ENCODE data around the gene DET1. TPM values are rescaled to one million over a fixed set of nuclear protein-coding genes. Genes with fewer than 3 reads are reported as not detected.

DET1 gene
- total and polyA plus RNA-seq, 3 experiments from 2014 or later: 1.4 to 2.8 (median 1.8) TPM

- H3K27me3 ChIP-seq (ENCODE audit: insufficient read depth, low read length, poor library complexity, severe bottlenecking): no peaks in the 10 kb centered on the region
- Mint-ChIP-seq H3K27me3 (no peaks in the 10 kb centered on the region), H3K9me3 (no peaks in the 10 kb centered on the region), H3K27ac (peak overlapping the region in 1 of 8 donors; percentile 38), H3K36me3 (peaks cover 5 to 46% (median 24%) of the 10 kb centered on the region in 3 donors), H3K4me3 (peak overlapping the region in 1 of 7 donors; percentile 65), H3K4me1 (no peaks in the 10 kb centered on the region)
- H3K9me3 ChIP-seq (ENCODE audit: low read length): no peaks in the 10 kb centered on the region
- no peaks in the 10 kb centered on the region for H3K4me1 ChIP-seq (ENCODE audit: insufficient read depth, low read length)
- no peak overlapping the region for H3K27ac ChIP-seq (ENCODE audit: low read depth, low read length)
- ChIA-PET POLR2A (no interaction called here), CTCF (no interaction called here)
- no peak for DNase-seq
- H3K4me3 ChIP-seq (ENCODE audit: low read length): no peak overlapping the region
- H3K36me3 ChIP-seq (ENCODE audit: insufficient read depth, low read length): peaks cover 5% of the 10 kb centered on the region
These were observed 42.0 kb downstream of the DET1 start for GRCh38 chr15:88504445-88504844.

DNA sequence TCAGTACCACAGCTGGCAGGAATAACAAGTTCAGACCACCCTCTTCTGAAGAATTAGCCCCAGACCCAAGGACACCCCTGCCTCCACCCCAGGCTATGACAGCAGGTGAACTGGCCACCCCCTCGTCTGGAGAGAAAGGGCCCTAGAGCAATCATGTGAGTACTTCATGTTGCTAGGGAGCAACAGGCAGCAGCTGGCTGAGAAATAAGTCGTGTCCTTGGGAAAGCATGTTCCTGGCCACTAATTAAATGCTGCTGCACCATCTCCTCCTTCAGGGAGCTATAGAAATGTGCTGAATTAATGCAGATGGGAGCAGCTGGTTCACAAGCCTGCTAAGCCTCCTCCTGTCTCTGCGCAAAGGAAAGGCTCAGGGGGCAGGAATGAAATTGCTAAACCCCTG, 47.5 kb downstream of the DET1 start:
- H3K4me1 ChIP-seq (ENCODE audit: insufficient read depth, low read length): no peaks in the 10 kb centered on the region
- no peak for DNase-seq
- POLR2A ChIA-PET: interaction anchor here (1.3 kb wide), 1 partner anchor 10 kb away, joined by 3 read pairs; no protein-coding TSS in a partner anchor

DNA sequence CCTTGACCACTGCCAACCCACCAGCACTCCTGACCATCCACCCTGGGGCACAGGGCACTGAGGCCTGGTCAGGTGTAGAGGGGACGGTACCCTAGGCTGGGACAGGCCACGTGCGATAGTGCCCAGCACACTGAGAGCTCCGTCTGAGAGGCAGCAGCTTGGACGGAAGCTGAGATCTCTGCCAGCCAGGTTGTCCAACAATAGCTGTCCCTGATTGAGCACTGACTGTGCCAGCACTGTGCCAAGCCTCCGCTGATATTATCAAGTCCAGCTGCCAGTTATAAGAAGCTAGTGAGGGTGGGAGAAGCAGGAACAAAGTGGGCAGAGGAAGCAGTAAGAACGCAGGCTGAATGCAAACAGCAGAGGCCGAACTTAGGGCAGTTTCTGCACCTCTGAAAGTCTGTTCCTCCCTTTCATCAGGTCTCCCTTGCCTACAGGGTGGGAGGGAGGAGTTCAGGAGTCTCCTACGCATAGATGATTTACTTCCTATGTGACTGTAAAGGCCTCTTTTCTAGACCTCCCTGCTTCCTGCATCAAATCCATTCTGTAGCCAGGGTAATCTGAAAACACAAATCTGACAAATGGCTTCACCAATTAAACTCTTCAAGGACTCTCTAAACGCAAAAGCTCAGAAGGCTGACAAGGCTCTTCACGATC, 49.2 kb downstream of the DET1 start:
- H3K27me3 ChIP-seq (ENCODE audit: insufficient read depth, low read length, poor library complexity, severe bottlenecking): no peaks in the 10 kb centered on the region
- H3K27ac ChIP-seq (ENCODE audit: low read depth, low read length): no peak overlapping the region
- Mint-ChIP-seq H3K27me3 (no peaks in the 10 kb centered on the region), H3K4me1 (no peaks in the 10 kb centered on the region), H3K4me3 (no peak overlapping the region), H3K36me3 (peaks cover 0 to 11% (median 7%) of the 10 kb centered on the region in 3 donors), H3K27ac (peak overlapping the region in 1 of 8 donors; percentile 85), H3K9me3 (no peaks in the 10 kb centered on the region)
- CTCF ChIA-PET: no interaction called here
- no peaks in the 10 kb centered on the region for H3K36me3 ChIP-seq (ENCODE audit: insufficient read depth, low read length)
- DNase-seq: no peak
- H3K4me3 ChIP-seq (ENCODE audit: low read length): no peak overlapping the region
- no peaks in the 10 kb centered on the region for H3K4me1 ChIP-seq (ENCODE audit: insufficient read depth, low read length)
- POLR2A ChIA-PET: no interaction called here
- no peaks in the 10 kb centered on the region for H3K9me3 ChIP-seq (ENCODE audit: low read length)

More for the DNA sequence above, 47.5 kb downstream of the DET1 start:
- H3K27ac ChIP-seq (ENCODE audit: low read depth, low read length): no peak overlapping the region
- H3K27ac Mint-ChIP-seq: no peak overlapping the region
- no peaks in the 10 kb centered on the region for H3K4me1 Mint-ChIP-seq
- H3K27me3 ChIP-seq (ENCODE audit: insufficient read depth, low read length, poor library complexity, severe bottlenecking): no peaks in the 10 kb centered on the region
- no peaks in the 10 kb centered on the region for H3K9me3 ChIP-seq (ENCODE audit: low read length)
- H3K36me3 Mint-ChIP-seq: peaks cover 0 to 17% (median 9%) of the 10 kb centered on the region in 3 donors
- H3K27me3 Mint-ChIP-seq: no peaks in the 10 kb centered on the region
- no peak overlapping the region for H3K4me3 ChIP-seq (ENCODE audit: low read length)
- no peak overlapping the region for H3K4me3 Mint-ChIP-seq
- no peaks in the 10 kb centered on the region for H3K9me3 Mint-ChIP-seq
- CTCF ChIA-PET: no interaction called here
- no peaks in the 10 kb centered on the region for H3K36me3 ChIP-seq (ENCODE audit: insufficient read depth, low read length)

DNA sequence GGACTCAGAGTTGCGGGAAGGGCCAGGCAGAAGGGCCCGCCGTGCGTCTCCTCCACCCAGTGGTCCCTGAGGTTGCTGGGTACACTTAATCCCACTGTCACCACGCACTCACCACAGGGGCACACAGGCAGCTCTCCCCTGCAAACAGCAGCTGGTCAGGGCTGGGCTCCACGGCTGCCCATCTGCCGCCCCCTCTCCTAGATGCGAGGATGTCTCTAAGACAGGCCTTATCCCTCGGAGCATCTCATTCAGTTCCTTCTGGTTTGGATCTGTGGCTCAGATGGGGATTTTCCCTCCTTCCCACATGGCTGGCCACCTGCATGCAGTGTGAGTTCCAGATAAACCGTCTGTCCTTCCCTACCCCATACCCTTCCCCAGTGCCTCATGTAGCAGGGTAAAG, 52.6 kb downstream of the DET1 start:
- ChIA-PET POLR2A (interaction anchor here (0.7 kb wide), 1 partner anchor 227 kb away, joined by 5 read pairs; no protein-coding TSS in a partner anchor), CTCF (no interaction called here)
- DNase-seq: no peak
- Mint-ChIP-seq H3K27ac (no peak overlapping the region), H3K36me3 (peaks cover 0 to 10% (median 6%) of the 10 kb centered on the region in 3 donors), H3K9me3 (no peaks in the 10 kb centered on the region), H3K27me3 (peaks cover 0 to 1% of the 10 kb centered on the region in 2 donors), H3K4me3 (no peak overlapping the region), H3K4me1 (no peaks in the 10 kb centered on the region)
- no peaks in the 10 kb centered on the region for H3K36me3 ChIP-seq (ENCODE audit: insufficient read depth, low read length)
- H3K27ac ChIP-seq (ENCODE audit: low read depth, low read length): no peak overlapping the region
- H3K9me3 ChIP-seq (ENCODE audit: low read length): no peaks in the 10 kb centered on the region
- no peak overlapping the region for H3K4me3 ChIP-seq (ENCODE audit: low read length)
- no peaks in the 10 kb centered on the region for H3K4me1 ChIP-seq (ENCODE audit: insufficient read depth, low read length)
- H3K27me3 ChIP-seq (ENCODE audit: insufficient read depth, low read length, poor library complexity, severe bottlenecking): no peaks in the 10 kb centered on the region

DNA sequence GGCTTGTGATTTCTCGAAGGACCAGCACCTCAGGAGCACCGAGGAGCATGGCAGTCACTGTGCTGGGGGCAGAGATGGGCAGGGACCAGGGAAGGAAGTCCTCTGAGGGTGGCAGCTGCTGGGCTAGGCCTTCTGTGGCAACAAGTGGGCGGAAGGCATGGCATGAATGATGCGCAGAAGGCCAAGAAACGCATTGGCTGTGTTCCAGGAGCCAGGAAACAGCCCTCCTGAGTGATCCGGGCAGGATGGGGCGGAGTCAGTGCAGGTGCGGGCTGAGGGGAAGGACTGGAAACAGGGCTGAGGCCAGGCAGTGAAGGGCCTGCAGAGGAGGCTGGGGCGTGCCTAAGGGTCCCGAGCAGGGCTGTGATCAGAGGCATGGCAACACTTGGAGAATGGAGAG, 55.3 kb downstream of the DET1 start:
- Mint-ChIP-seq H3K4me3 (no peak overlapping the region), H3K27me3 (peaks cover 0 to 1% of the 10 kb centered on the region in 2 donors), H3K4me1 (no peaks in the 10 kb centered on the region), H3K27ac (peak overlapping the region in 1 of 8 donors; percentile 54), H3K9me3 (no peaks in the 10 kb centered on the region), H3K36me3 (peaks cover 0 to 4% (median 3%) of the 10 kb centered on the region in 3 donors)
- no peaks in the 10 kb centered on the region for H3K4me1 ChIP-seq (ENCODE audit: insufficient read depth, low read length)
- ChIA-PET POLR2A (no interaction called here), CTCF (no interaction called here)
- no peak for DNase-seq
- no peaks in the 10 kb centered on the region for H3K9me3 ChIP-seq (ENCODE audit: low read length)
- H3K36me3 ChIP-seq (ENCODE audit: insufficient read depth, low read length): no peaks in the 10 kb centered on the region
- H3K27ac ChIP-seq (ENCODE audit: low read depth, low read length): no peak overlapping the region
- H3K4me3 ChIP-seq (ENCODE audit: low read length): no peak overlapping the region
- H3K27me3 ChIP-seq (ENCODE audit: insufficient read depth, low read length, poor library complexity, severe bottlenecking): no peaks in the 10 kb centered on the region

- ChIA-PET POLR2A (interaction anchor here (1.1 kb wide), 1 partner anchor 9 kb away, joined by 3 read pairs; no protein-coding TSS in a partner anchor), CTCF (no interaction called here)
- no peaks in the 10 kb centered on the region for H3K4me1 Mint-ChIP-seq
- Histone ChIP-seq H3K4me1 (ENCODE audit: insufficient read depth, low read length) (no peaks in the 10 kb centered on the region), H3K27me3 (ENCODE audit: insufficient read depth, low read length, poor library complexity, severe bottlenecking) (no peaks in the 10 kb centered on the region), H3K36me3 (ENCODE audit: insufficient read depth, low read length) (no peaks in the 10 kb centered on the region), H3K9me3 (ENCODE audit: low read length) (no peaks in the 10 kb centered on the region), H3K27ac (ENCODE audit: low read depth, low read length) (no peak overlapping the region), H3K4me3 (ENCODE audit: low read length) (no peak overlapping the region)
- H3K36me3 Mint-ChIP-seq: peaks cover 0 to 4% (median 3%) of the 10 kb centered on the region in 3 donors
- peak overlapping the region in 1 of 8 donors; percentile 73 for H3K27ac Mint-ChIP-seq
- no peak overlapping the region for H3K4me3 Mint-ChIP-seq
- DNase-seq: no peak
- H3K9me3 Mint-ChIP-seq: no peaks in the 10 kb centered on the region
- H3K27me3 Mint-ChIP-seq: peaks cover 0 to 1% of the 10 kb centered on the region in 2 donors
These were observed 56.4 kb downstream of the DET1 start for GRCh38 chr15:88490036-88490435.

GRCh38 chr15:88489321-88489720, 57.2 kb downstream of the DET1 start:
- Histone ChIP-seq H3K4me1 (ENCODE audit: insufficient read depth, low read length) (no peaks in the 10 kb centered on the region), H3K36me3 (ENCODE audit: insufficient read depth, low read length) (no peaks in the 10 kb centered on the region), H3K9me3 (ENCODE audit: low read length) (no peaks in the 10 kb centered on the region), H3K27ac (ENCODE audit: low read depth, low read length) (no peak overlapping the region), H3K4me3 (ENCODE audit: low read length) (no peak overlapping the region), H3K27me3 (ENCODE audit: insufficient read depth, low read length, poor library complexity, severe bottlenecking) (no peaks in the 10 kb centered on the region)
- POLR2A ChIA-PET: interaction anchor here (1.1 kb wide), 1 partner anchor 10 kb away, joined by 3 read pairs; no protein-coding TSS in a partner anchor
- Mint-ChIP-seq H3K4me3 (no peak overlapping the region), H3K9me3 (no peaks in the 10 kb centered on the region), H3K36me3 (peaks cover 0 to 3% (median 2%) of the 10 kb centered on the region in 3 donors), H3K4me1 (no peaks in the 10 kb centered on the region), H3K27me3 (peaks cover 0 to 1% of the 10 kb centered on the region in 2 donors), H3K27ac (no peak overlapping the region)
- CTCF ChIA-PET: no interaction called here
- no peak for DNase-seq

DNA sequence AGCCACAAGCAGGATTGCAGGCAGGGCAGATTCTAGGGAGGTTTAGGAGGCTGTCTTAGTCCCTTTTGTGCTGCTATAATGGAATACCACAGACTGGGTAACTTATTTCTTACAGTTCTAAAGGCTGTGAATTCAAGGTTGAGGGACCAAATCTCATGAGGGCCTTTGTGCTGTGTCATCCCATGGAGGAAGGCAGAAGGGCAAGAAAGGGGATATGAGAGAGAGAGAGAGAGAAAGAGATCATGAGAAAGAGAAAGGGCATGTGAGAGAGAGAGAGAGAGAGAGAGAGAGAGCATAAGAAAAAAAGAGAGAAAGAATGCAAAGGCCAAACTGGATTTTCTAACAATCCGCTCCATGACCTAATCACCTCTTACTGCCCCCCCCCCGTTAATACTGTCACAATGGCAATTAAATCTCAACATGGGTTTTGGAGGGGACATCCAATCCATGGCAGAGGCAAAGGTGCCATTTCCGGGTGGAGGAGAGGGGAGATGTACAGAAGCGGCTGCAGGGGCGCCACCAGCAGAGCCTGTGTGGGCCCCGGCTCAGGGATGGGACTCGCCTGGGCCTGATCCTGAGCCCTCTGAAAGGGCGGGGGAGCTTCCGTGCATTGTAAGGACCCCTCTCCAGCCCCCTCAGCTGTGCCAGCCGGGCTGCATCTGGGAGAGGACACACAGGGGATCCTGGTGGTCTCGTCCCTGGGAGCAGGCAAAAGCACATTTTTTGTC, 58.5 kb downstream of the DET1 start:
- H3K9me3 Mint-ChIP-seq: no peaks in the 10 kb centered on the region
- POLR2A ChIA-PET: no interaction called here
- H3K36me3 Mint-ChIP-seq: peaks cover 0 to 2% (median 0%) of the 10 kb centered on the region in 3 donors
- no peak overlapping the region for H3K27ac Mint-ChIP-seq
- DNase-seq: no peak
- no peak overlapping the region for H3K4me3 Mint-ChIP-seq
- H3K9me3 ChIP-seq (ENCODE audit: low read length): no peaks in the 10 kb centered on the region
- H3K27ac ChIP-seq (ENCODE audit: low read depth, low read length): no peak overlapping the region
- H3K27me3 Mint-ChIP-seq: peaks cover 0 to 1% of the 10 kb centered on the region in 2 donors
- CTCF ChIA-PET: no interaction called here
- no peaks in the 10 kb centered on the region for H3K4me1 ChIP-seq (ENCODE audit: insufficient read depth, low read length)
- H3K27me3 ChIP-seq (ENCODE audit: insufficient read depth, low read length, poor library complexity, severe bottlenecking): no peaks in the 10 kb centered on the region
- no peaks in the 10 kb centered on the region for H3K4me1 Mint-ChIP-seq
- H3K4me3 ChIP-seq (ENCODE audit: low read length): no peak overlapping the region
- no peaks in the 10 kb centered on the region for H3K36me3 ChIP-seq (ENCODE audit: insufficient read depth, low read length)

Data from CD8-positive, alpha-beta memory T cell (primary cell).